Skeletal muscle cell (primary cell): Measurements from ENCODE around the gene CIROP.

Source experiments
- DNase-seq: peaks from one replicate; pipeline ENCODE4 v3.0.0-alpha.2; 2010; ENCODE audit warnings: low read depth
- H3K4me3 ChIP-seq: 2 replicates; pipeline ENCODE4 v1.5.1; 2011; ENCODE audit warnings: low read depth, mild to moderate bottlenecking, control low read depth, low read length, moderate library complexity

The CIROP gene

GRCh38 chr14:23056956-23057756 lies 47.6 kb downstream of the CIROP start, which contains the start of gene CDH24:
CDH24 (minus strand) TSS chr14:23057520; CDS start chr14:23055733, 1,787 bp downstream.
- H3K4me3 ChIP-seq: peak within 1 kb of the TSS; percentile 59
- DNase-seq: no peak

DNA sequence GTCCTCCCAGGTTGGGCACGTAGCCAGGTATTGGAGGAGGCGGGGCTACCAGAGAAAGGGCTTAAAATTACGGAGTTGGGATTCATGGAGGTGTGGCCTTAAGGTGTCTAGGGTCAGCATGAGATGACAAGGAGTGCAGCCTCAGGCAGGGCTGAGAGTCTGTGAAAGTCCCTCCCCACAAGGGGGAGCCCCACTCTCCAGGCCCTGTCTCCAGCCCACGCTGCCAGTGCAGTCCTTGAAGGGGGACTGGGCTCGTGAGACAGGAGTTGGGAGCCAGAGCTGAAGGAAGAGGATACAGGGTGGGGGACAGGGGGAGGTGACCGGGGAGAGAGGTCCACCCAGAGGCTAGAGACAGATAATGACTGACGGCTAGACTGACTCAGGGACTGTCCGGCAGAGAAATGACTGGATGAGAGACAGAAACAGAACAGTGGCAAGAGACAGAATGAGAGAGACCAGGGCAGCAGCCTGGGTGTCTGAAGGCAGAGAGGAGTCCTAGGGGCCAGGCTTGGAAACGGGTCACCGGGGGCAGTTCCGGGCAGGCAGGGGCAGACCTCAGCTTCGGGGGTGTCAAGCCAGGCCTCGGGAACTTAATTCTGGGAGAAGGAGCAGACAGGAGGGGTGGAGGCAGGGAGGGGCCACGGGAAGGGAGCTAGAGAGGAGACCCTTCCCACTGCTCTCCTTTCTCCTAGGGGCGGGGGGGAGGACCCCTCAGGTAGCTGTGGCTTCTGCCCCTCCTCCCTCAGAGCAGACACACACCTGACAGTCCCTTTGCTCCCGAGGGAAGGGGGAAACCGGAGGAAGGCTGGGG lies 48.4 kb downstream of the CIROP start:
- no peak for DNase-seq
- peak overlapping the region; percentile 59 for H3K4me3 ChIP-seq

GRCh38 chr14:23055621-23056144 lies 49.1 kb downstream of the CIROP start:
- DNase-seq: no peak
- H3K4me3 ChIP-seq: no peak overlapping the region

- H3K4me3 ChIP-seq: no peak overlapping the region
- no peak for DNase-seq
These were observed 49.6 kb downstream of the CIROP start for GRCh38 chr14:23055147-23055550.

DNA sequence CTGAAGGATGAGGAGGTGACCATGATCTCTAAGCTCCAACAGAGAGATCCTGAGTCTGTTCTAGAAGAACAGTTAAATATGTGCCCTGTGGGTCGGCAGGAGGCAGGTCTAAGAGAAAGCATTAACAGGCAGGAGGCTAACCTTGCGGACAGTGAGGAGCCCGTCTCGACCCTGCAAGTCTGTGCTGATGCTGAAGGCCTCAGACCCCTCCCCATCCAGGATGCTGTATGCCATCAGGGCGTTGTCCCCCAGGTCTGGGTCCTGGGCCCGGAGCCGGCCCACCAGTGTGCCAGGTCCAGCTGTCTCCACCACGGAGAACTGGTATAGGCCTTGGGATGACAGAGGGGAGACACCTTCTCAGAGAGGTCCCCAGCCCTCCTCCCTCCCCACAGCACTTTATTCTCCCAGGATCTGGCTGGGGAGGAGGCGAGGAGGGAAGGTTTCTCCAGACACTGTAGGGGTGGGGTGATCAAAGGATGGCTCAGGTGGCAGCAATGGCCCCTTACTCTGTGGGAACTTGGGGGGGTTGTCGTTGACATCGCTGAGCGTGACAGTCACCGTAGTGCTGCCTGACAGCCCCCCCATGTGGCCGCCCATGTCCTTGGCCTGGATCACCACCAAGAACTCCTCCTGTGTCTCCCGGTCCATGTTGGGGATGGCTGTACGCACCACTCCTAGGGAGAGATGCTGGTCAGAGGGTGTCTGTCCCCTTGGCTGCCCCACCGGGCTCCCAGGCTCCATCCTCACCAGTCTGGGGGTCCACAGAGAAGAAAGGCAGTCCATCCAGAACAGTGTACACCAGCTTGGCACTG lies 50.6 kb downstream of the CIROP start:
- no peak for DNase-seq
- no peak overlapping the region for H3K4me3 ChIP-seq

GRCh38 chr14:23053426-23053825 lies 51.4 kb downstream of the CIROP start:
- no peak for DNase-seq

DNA sequence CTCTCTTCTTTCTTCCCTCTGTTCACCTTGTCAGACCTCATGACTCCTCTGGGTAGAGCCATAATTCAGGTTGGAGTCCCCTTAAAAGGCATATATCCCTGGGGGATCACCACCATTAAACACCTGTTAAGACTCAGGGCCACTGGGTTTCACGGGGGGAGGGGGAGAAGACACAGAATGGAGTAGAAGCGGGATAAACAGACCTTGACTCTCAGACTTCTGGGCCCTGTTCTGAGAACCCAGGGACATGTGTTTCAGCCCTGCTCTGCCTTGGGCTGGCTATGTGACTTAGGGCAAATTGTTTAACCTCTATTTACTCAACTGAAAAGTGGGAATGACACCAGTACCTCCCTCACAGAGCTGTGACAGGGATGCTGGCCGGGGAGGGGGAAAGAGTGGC lies 52.1 kb downstream of the CIROP start:
- no peak for DNase-seq
- no peak overlapping the region for H3K4me3 ChIP-seq

More at GRCh38 chr14:23053426-23053825, 51.4 kb downstream of the CIROP start:
- no peak overlapping the region for H3K4me3 ChIP-seq

- no peak overlapping the region for H3K4me3 ChIP-seq
- DNase-seq: no peak
These were observed 52.6 kb downstream of the CIROP start for GRCh38 chr14:23052182-23052623.

- no peak overlapping the region for H3K4me3 ChIP-seq
- no peak for DNase-seq
These were observed 53.4 kb downstream of the CIROP start for GRCh38 chr14:23051141-23052057.
